HEK293 (cell line): ENCODE data around the gene CTNNBL1.

Experiments
- BCL11A ChIP-seq: fragments of 450-650 bp; formaldehyde crosslinking; IDR thresholded peaks from 2 replicates; pipeline ENCODE4 v1.5.1; 2016; ENCODE audit warnings: low read depth, missing biosample characterization, missing genetic modification characterization
- GFI1B ChIP-seq: fragments of 450-650 bp; formaldehyde crosslinking; IDR thresholded peaks from 2 replicates; pipeline ENCODE4 v1.5.1; 2016; ENCODE audit warnings: missing biosample characterization, missing genetic modification characterization
- SALL2 ChIP-seq: fragments of 450-650 bp; formaldehyde crosslinking; IDR thresholded peaks from 2 replicates; pipeline ENCODE4 v1.5.0; 2017; ENCODE audit warnings: missing biosample characterization, mild to moderate bottlenecking, missing genetic modification characterization, borderline replicate concordance
- TCF7L2 ChIP-seq: IDR thresholded peaks from 2 replicates; pipeline ENCODE4 v1.6.1; 2011; ENCODE audit warnings: low read depth, mild to moderate bottlenecking, inconsistent platforms, low read length, moderate library complexity, borderline replicate concordance
- ZBTB17 ChIP-seq: fragments of 450-650 bp; formaldehyde crosslinking; IDR thresholded peaks from 2 replicates; pipeline ENCODE4 v1.5.1; 2016; ENCODE audit warnings: missing biosample characterization, missing genetic modification characterization
- ZBTB20 ChIP-seq: fragments of 450-650 bp; formaldehyde crosslinking; IDR thresholded peaks from 2 replicates; pipeline ENCODE4 v1.5.1; 2016; ENCODE audit warnings: missing biosample characterization, missing genetic modification characterization
- ZFHX2 ChIP-seq: fragments of 450-650 bp; formaldehyde crosslinking; conservative IDR thresholded peaks from 2 replicates; pipeline ENCODE4 v1.5.1; 2016; ENCODE audit warnings: missing biosample characterization, missing genetic modification characterization
- ZFP37 ChIP-seq: fragments of 450-650 bp; formaldehyde crosslinking; IDR thresholded peaks from 2 replicates; pipeline ENCODE4 v1.5.1; 2016; ENCODE audit warnings: missing biosample characterization, missing genetic modification characterization
- ZFP69B ChIP-seq: fragments of 450-650 bp; formaldehyde crosslinking; IDR thresholded peaks from 2 replicates; pipeline ENCODE4 v1.5.1; 2016; ENCODE audit warnings: missing biosample characterization, missing genetic modification characterization
- ZNF114 ChIP-seq: fragments of 450-650 bp; formaldehyde crosslinking; IDR thresholded peaks from 2 replicates; pipeline ENCODE4 v1.5.0; 2017; ENCODE audit warnings: missing biosample characterization, missing genetic modification characterization
- ZNF146 ChIP-seq: fragments of 450-650 bp; formaldehyde crosslinking; IDR thresholded peaks from 2 replicates; pipeline ENCODE4 v1.5.1; 2016; ENCODE audit warnings: missing biosample characterization, missing genetic modification characterization
- ZNF19 ChIP-seq: fragments of 450-650 bp; formaldehyde crosslinking; IDR thresholded peaks from 2 replicates; pipeline ENCODE4; 2016; ENCODE audit warnings: missing biosample characterization, missing genetic modification characterization, low read depth
- ZNF221 ChIP-seq: fragments of 450-650 bp; formaldehyde crosslinking; IDR thresholded peaks from 2 replicates; pipeline ENCODE4 v1.5.1; 2017; ENCODE audit warnings: missing biosample characterization, missing genetic modification characterization, borderline replicate concordance
- ZNF391 ChIP-seq: fragments of 450-650 bp; formaldehyde crosslinking; IDR thresholded peaks from 2 replicates; pipeline ENCODE4 v1.5.1; 2016; ENCODE audit warnings: low read depth, missing biosample characterization, missing genetic modification characterization, borderline replicate concordance
- ZNF394 ChIP-seq: fragments of 450-650 bp; formaldehyde crosslinking; IDR thresholded peaks from 2 replicates; pipeline ENCODE4 v1.5.1; 2016; ENCODE audit warnings: missing biosample characterization, missing genetic modification characterization, mild to moderate bottlenecking, moderate library complexity, borderline replicate concordance
- ZNF416 ChIP-seq: fragments of 450-650 bp; formaldehyde crosslinking; IDR thresholded peaks from 2 replicates; pipeline ENCODE4 v1.5.1; 2016; ENCODE audit warnings: missing biosample characterization, missing genetic modification characterization
- ZNF501 ChIP-seq: fragments of 450-650 bp; formaldehyde crosslinking; IDR thresholded peaks from 2 replicates; pipeline ENCODE4 v1.5.1; 2016; ENCODE audit warnings: missing biosample characterization, missing genetic modification characterization
- ZNF521 ChIP-seq: fragments of 450-650 bp; formaldehyde crosslinking; IDR thresholded peaks from 2 replicates; pipeline ENCODE4 v1.5.1; 2017; ENCODE audit warnings: missing biosample characterization, mild to moderate bottlenecking, missing genetic modification characterization
- ZNF544 ChIP-seq: fragments of 450-650 bp; formaldehyde crosslinking; IDR thresholded peaks from 2 replicates; pipeline ENCODE4 v1.5.0; 2017; ENCODE audit warnings: missing biosample characterization, missing genetic modification characterization
- ZNF555 ChIP-seq: fragments of 450-650 bp; formaldehyde crosslinking; conservative IDR thresholded peaks from 2 replicates; pipeline ENCODE4 v1.5.1; 2017; ENCODE audit warnings: missing biosample characterization, mild to moderate bottlenecking, missing genetic modification characterization, inconsistent platforms
- ZNF585B ChIP-seq: fragments of 450-650 bp; formaldehyde crosslinking; IDR thresholded peaks from 2 replicates; pipeline ENCODE4 v1.5.1; 2016; ENCODE audit warnings: missing biosample characterization, missing genetic modification characterization
- ZNF610 ChIP-seq: fragments of 450-650 bp; formaldehyde crosslinking; IDR thresholded peaks from 2 replicates; pipeline ENCODE4 v1.5.1; 2016; ENCODE audit warnings: missing biosample characterization, missing genetic modification characterization, borderline replicate concordance
- ZNF660 ChIP-seq: fragments of 450-650 bp; IDR thresholded peaks from 2 replicates; pipeline ENCODE4 v1.5.1; 2018; ENCODE audit warnings: missing biosample characterization, mild to moderate bottlenecking, missing genetic modification characterization
- ZXDB ChIP-seq: fragments of 450-650 bp; formaldehyde crosslinking; IDR thresholded peaks from 2 replicates; pipeline ENCODE4 v1.5.1; 2016; ENCODE audit warnings: missing biosample characterization, missing genetic modification characterization
- TF ChIP-seq, protein P1 (sequence below): fragments of 450-650 bp; formaldehyde crosslinking; IDR thresholded peaks from 2 replicates; pipeline ENCODE4 v1.5.1; 2017; ENCODE audit warnings: missing biosample characterization, mild to moderate bottlenecking, missing genetic modification characterization, moderate library complexity
- TF ChIP-seq, protein P2 (sequence below): fragments of 450-650 bp; formaldehyde crosslinking; IDR thresholded peaks from 2 replicates; pipeline ENCODE4 v1.5.1; 2016; ENCODE audit warnings: missing biosample characterization, missing genetic modification characterization
- TF ChIP-seq, protein P3 (sequence below): fragments of 450-650 bp; formaldehyde crosslinking; optimal IDR thresholded peaks from 2 replicates; pipeline ENCODE3; 2016; ENCODE audit warnings: missing biosample characterization, mild to moderate bottlenecking, missing genetic modification characterization
- TF ChIP-seq, protein P4 (sequence below): fragments of 450-650 bp; formaldehyde crosslinking; IDR thresholded peaks from 2 replicates; pipeline ENCODE4; 2016; ENCODE audit warnings: missing biosample characterization, missing genetic modification characterization
- TF ChIP-seq, protein P5 (sequence below): fragments of 450-650 bp; formaldehyde crosslinking; IDR thresholded peaks from 2 replicates; pipeline ENCODE4 v1.5.1; 2016; ENCODE audit warnings: missing biosample characterization, missing genetic modification characterization

CTNNBL1 gene

DNA sequence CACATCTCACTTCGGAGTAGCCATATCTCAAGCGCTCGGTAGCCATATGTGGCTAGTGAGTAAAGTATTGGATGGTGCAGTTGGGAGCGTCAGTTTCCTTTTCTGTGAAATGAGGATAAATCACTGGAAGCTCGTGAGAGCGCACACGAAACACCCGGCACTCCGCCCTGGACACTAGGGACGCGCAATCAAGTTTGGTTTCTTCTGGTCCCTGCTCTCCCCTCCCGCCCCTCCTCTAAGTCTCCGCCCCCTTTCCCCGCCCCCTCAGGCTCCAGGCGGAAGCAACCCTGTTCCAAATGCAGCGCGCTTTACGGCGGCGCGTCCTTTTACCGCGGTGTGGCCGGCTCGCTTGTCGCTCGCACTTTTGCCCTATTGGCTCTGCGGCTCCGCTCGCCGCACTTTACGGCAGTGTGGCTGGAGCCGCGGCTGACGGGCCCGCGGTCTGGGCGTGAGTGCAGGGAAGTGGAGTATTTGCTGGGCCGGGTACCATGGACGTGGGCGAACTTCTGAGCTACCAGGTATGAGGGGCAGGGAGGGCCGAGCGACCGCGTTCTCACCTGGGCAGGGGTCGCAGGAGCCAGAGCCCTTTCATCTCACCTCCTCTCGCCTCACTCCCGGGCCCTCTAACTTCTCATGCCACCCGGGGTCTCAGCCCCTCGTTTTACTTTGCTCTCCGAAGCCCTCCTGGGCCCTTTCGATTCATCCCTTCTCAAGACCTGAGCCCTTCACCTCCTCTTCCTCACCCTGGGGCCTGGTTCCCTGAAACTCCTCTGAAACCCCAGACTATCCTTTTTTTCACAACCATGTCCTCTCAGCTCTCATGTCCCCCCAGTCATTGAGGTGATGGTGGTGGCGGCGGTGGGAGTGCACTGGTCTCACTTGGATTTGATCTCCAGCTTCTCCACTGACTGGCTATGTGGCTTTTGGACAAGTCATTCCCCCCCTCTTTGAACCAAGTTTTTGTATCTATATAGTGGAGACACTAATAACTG, at the start of gene CTNNBL1 (continued):
- TF ChIP-seq ZNF585B (tag by site-specific recombination) (no peak), ZNF19 (tag by site-specific recombination) (no peak), ZNF221 (tag by site-specific recombination) (no peak), BCL11A (tag by site-specific recombination) (no peak), ZBTB17 (tag by site-specific recombination) (peak; percentile 54; the same call in 1 of the 2 replicates), ZNF501 (tag by site-specific recombination) (0 out of 2 replicates have a peak, but pooled peaks have one; percentile 58), TCF7L2 (no peak), ZNF521 (no peak), ZNF610 (tag by site-specific recombination) (peak; percentile 48; the same call in 1 of the 2 replicates), ZBTB20 (peak; percentile 86), ZNF146 (tag by site-specific recombination) (no peak), ZNF660 (tag by site-specific recombination) (no peak), ZNF416 (tag by site-specific recombination) (no peak), ZFP37 (tag by site-specific recombination) (no peak), ZNF114 (tag by site-specific recombination) (no peak), ZFP69B (tag by site-specific recombination) (no peak), GFI1B (tag by site-specific recombination) (no peak), ZXDB (tag by site-specific recombination) (peak; percentile 88), ZNF394 (tag by site-specific recombination) (0 out of 2 replicates have a peak, but pooled peaks have one; percentile 13), ZNF391 (tag by site-specific recombination) (no peak), ZFHX2 (tag by site-specific recombination) (peak; percentile 70), ZNF555 (no peak), ZNF544 (tag by site-specific recombination) (no peak), SALL2 (no peak)
- TF ChIP-seq, protein P1, sequence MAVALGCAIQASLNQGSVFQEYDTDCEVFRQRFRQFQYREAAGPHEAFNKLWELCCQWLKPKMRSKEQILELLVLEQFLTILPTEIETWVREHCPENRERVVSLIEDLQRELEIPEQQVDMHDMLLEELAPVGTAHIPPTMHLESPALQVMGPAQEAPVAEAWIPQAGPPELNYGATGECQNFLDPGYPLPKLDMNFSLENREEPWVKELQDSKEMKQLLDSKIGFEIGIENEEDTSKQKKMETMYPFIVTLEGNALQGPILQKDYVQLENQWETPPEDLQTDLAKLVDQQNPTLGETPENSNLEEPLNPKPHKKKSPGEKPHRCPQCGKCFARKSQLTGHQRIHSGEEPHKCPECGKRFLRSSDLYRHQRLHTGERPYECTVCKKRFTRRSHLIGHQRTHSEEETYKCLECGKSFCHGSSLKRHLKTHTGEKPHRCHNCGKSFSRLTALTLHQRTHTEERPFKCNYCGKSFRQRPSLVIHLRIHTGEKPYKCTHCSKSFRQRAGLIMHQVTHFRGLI (tag by site-specific recombination) = peak; percentile 59; the same call in 1 of the 2 replicates
- TF ChIP-seq, protein P2, sequence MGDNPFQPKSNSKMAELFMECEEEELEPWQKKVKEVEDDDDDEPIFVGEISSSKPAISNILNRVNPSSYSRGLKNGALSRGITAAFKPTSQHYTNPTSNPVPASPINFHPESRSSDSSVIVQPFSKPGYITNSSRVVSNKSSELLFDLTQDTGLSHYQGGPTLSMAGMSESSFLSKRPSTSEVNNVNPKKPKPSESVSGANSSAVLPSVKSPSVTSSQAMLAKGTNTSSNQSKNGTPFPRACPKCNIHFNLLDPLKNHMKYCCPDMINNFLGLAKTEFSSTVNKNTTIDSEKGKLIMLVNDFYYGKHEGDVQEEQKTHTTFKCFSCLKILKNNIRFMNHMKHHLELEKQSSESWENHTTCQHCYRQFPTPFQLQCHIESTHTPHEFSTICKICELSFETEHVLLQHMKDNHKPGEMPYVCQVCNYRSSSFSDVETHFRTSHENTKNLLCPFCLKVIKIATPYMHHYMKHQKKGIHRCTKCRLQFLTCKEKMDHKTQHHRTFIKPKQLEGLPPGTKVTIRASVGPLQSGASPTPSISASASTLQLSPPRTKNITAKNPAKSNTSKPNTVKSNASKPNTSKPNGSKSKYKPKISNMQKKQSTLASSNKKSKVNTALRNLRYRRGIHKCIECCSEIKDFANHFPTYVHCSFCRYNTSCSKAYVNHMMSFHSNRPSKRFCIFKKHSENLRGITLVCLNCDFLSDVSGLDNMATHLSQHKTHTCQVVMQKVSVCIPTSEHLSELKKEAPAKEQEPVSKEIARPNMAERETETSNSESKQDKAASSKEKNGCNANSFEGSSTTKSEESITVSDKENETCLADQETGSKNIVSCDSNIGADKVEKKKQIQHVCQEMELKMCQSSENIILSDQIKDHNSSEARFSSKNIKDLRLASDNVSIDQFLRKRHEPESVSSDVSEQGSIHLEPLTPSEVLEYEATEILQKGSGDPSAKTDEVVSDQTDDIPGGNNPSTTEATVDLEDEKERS (tag by site-specific recombination) = no peak
- TF ChIP-seq, protein P3, sequence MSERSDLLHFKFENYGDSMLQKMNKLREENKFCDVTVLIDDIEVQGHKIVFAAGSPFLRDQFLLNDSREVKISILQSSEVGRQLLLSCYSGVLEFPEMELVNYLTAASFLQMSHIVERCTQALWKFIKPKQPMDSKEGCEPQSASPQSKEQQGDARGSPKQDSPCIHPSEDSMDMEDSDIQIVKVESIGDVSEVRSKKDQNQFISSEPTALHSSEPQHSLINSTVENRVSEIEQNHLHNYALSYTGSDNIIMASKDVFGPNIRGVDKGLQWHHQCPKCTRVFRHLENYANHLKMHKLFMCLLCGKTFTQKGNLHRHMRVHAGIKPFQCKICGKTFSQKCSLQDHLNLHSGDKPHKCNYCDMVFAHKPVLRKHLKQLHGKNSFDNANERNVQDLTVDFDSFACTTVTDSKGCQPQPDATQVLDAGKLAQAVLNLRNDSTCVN = peak; percentile 80
- TF ChIP-seq, protein P4, sequence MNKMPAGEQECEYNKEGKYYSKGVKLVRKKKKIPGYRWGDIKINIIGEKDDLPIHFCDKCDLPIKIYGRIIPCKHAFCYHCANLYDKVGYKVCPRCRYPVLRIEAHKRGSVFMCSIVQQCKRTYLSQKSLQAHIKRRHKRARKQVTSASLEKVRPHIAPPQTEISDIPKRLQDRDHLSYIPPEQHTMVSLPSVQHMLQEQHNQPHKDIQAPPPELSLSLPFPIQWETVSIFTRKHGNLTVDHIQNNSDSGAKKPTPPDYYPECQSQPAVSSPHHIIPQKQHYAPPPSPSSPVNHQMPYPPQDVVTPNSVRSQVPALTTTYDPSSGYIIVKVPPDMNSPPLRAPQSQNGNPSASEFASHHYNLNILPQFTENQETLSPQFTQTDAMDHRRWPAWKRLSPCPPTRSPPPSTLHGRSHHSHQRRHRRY (tag by site-specific recombination) = no peak
- TF ChIP-seq, protein P5, sequence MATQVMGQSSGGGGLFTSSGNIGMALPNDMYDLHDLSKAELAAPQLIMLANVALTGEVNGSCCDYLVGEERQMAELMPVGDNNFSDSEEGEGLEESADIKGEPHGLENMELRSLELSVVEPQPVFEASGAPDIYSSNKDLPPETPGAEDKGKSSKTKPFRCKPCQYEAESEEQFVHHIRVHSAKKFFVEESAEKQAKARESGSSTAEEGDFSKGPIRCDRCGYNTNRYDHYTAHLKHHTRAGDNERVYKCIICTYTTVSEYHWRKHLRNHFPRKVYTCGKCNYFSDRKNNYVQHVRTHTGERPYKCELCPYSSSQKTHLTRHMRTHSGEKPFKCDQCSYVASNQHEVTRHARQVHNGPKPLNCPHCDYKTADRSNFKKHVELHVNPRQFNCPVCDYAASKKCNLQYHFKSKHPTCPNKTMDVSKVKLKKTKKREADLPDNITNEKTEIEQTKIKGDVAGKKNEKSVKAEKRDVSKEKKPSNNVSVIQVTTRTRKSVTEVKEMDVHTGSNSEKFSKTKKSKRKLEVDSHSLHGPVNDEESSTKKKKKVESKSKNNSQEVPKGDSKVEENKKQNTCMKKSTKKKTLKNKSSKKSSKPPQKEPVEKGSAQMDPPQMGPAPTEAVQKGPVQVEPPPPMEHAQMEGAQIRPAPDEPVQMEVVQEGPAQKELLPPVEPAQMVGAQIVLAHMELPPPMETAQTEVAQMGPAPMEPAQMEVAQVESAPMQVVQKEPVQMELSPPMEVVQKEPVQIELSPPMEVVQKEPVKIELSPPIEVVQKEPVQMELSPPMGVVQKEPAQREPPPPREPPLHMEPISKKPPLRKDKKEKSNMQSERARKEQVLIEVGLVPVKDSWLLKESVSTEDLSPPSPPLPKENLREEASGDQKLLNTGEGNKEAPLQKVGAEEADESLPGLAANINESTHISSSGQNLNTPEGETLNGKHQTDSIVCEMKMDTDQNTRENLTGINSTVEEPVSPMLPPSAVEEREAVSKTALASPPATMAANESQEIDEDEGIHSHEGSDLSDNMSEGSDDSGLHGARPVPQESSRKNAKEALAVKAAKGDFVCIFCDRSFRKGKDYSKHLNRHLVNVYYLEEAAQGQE (tag by site-specific recombination) = peak; percentile 64
